ENCODE measurements around the gene ERMP1. TPM values are rescaled to one million over a fixed set of nuclear protein-coding genes. Genes with fewer than 3 reads are reported as not detected.
A peak's percentile ranks its signal among the peaks of the same experiment; 100 is the strongest.

Gene ERMP1
- total RNA-seq, 5 donors from 2014 or later (not counting 1 experiment from before 2014, with no cell fraction given): 12.1 to 23.5 (median 17.7) TPM

DNA sequence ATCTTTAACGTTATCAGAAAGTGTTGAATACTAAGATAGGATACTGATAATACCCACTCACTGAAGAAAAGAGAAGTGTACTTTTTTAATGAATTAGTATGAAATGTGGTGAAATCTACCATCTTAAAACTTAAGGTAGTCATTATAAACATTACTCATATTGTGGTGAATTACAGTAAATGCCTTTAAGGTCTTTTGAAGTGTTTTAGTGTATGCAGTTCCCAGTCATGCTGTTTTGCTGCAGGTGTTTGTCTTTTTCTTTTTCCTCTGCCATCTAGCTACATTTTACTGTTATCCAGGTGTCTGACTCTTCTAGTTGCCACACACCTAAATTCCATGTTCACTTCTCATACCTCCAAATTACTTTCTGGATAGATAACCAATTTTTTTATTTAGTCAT lies 72.6 kb downstream of the ERMP1 start:
- ATAC-seq (replicated peaks in 1 of 4) (no peak), DNase-seq (no peak)
- Histone ChIP-seq H3K9me3 (no peaks in the 10 kb centered on the region), H3K27ac (ENCODE audit: low read length) (no peak overlapping the region), H3K27me3 (replicated peaks in 1 of 2; ENCODE audit: control insufficient read depth in 2 of 2, extremely low read depth in 1 of 2, insufficient read depth in 2 of 2, low read length in 1 of 2) (no peaks in the 10 kb centered on the region), H3K36me3 (ENCODE audit: control insufficient read depth in 2 of 2, extremely low read depth in 1 of 2, insufficient read depth in 1 of 2, low read length in 1 of 2) (peaks cover 0 to 32% of the 10 kb centered on the region in 2 donors), H3K4me3 (ENCODE audit: control insufficient read depth in 1 of 2, extremely low read depth in 1 of 2, low read length in 1 of 2) (no peak overlapping the region), H3K4me1 (ENCODE audit: control insufficient read depth in 1 of 2, extremely low read depth in 1 of 2, insufficient read depth in 2 of 2, low read length in 2 of 2) (peaks cover 0 to 5% of the 10 kb centered on the region in 2 experiments)
- no CpG with 5 or more reads among the region's 1 CpG for WGBS (ENCODE audit: insufficient coverage)
- Mint-ChIP-seq H3K27ac (peak overlapping the region in 1 of 2 donors; percentile 50), H3K4me1 (peaks cover 6 to 16% (median 15%) of the 10 kb centered on the region in 3 donors), H3K9me3 (no peaks in the 10 kb centered on the region), H3K27me3 (no peaks in the 10 kb centered on the region), H3K36me3 (peaks cover 46% of the 10 kb centered on the region), H3K4me3 (no peak overlapping the region)
- CTCF ChIA-PET: no interaction called here
- POLR2A ChIA-PET: no interaction called here

DNA sequence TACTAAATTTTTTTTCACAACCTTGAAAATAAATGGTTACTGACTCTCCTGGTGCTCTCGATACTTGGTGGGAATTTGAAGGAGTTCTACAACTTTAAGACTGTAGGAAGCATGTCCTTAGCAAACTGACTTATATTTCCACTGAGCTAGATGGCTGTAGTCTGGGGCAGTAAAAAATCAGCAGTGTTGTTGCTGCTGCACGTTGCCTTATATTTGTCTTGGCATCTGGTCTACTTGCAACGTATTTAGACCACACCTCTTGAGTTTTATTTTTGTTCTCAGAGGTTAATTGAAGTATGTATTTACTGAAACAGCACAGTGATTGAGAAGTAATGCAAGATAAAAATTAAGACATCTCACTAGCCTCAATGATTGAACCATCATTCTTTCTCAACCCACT lies 76.3 kb downstream of the ERMP1 start:
- ATAC-seq (replicated peaks in 1 of 4) (no peak), DNase-seq (no peak)
- Histone ChIP-seq H3K4me1 (ENCODE audit: control insufficient read depth in 1 of 2, extremely low read depth in 1 of 2, insufficient read depth in 2 of 2, low read length in 2 of 2) (no peaks in the 10 kb centered on the region), H3K27me3 (replicated peaks in 1 of 2; ENCODE audit: control insufficient read depth in 2 of 2, extremely low read depth in 1 of 2, insufficient read depth in 2 of 2, low read length in 1 of 2) (no peaks in the 10 kb centered on the region), H3K27ac (ENCODE audit: low read length) (no peak overlapping the region), H3K9me3 (no peaks in the 10 kb centered on the region), H3K4me3 (ENCODE audit: control insufficient read depth in 1 of 2, extremely low read depth in 1 of 2, low read length in 1 of 2) (no peak overlapping the region), H3K36me3 (ENCODE audit: control insufficient read depth in 2 of 2, extremely low read depth in 1 of 2, insufficient read depth in 1 of 2, low read length in 1 of 2) (peaks cover 0 to 12% of the 10 kb centered on the region in 2 donors)
- Mint-ChIP-seq H3K27me3 (no peaks in the 10 kb centered on the region), H3K27ac (no peak overlapping the region), H3K36me3 (peaks cover 38% of the 10 kb centered on the region), H3K4me1 (peaks cover 0 to 9% (median 9%) of the 10 kb centered on the region in 3 donors), H3K4me3 (no peak overlapping the region), H3K9me3 (no peaks in the 10 kb centered on the region)
- CTCF ChIA-PET: no interaction called here
- WGBS (ENCODE audit: insufficient coverage): no CpG with 5 or more reads among the region's 3 CpGs
- POLR2A ChIA-PET: interaction anchor here in 1 of 2 donors (0.6 to 0.7 kb wide), 3 partner anchors 14 to 316 kb away, joined by 5 to 10 read pairs (median 8); no protein-coding TSS in a partner anchor

DNA sequence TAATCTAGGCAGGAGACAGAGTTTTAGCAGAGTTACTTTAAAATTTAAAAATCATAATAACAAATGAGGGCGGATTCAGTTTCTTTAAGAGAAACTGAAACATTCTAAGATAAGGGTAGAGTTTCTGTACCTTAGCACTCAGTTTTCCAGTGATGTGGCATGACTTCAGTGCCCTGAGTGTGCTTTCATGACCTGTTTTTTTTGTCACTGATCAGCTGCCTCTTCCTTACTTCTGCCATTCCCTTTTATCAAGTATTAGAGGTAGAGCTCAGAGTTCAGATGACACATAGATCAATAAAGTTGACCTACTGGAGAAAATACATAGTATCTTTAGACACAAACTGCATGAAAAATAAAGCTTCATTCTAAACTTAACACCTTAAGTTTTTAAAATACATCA lies 82.3 kb downstream of the ERMP1 start:
- ATAC-seq (replicated peaks in 1 of 4): no peak
- no peaks in the 10 kb centered on the region for H3K27me3 ChIP-seq (replicated peaks in 1 of 2; ENCODE audit: control insufficient read depth in 2 of 2, extremely low read depth in 1 of 2, insufficient read depth in 2 of 2, low read length in 1 of 2)
- H3K36me3 ChIP-seq (ENCODE audit: control insufficient read depth in 2 of 2, extremely low read depth in 1 of 2, insufficient read depth in 1 of 2, low read length in 1 of 2): peaks cover 0 to 22% of the 10 kb centered on the region in 2 donors
- H3K27ac Mint-ChIP-seq: peak overlapping the region in 1 of 2 donors; percentile 10
- DNase-seq: no peak
- H3K4me1 ChIP-seq (ENCODE audit: control insufficient read depth in 1 of 2, extremely low read depth in 1 of 2, insufficient read depth in 2 of 2, low read length in 2 of 2): no peaks in the 10 kb centered on the region
- ChIA-PET CTCF (no interaction called here), POLR2A (interaction anchor here in 1 of 2 donors (0.5 kb wide), 1 partner anchor 54 kb away, joined by 3 read pairs; no protein-coding TSS in a partner anchor)
- H3K4me1 Mint-ChIP-seq: peaks cover 7 to 11% (median 8%) of the 10 kb centered on the region in 3 donors
- no peak overlapping the region for H3K27ac ChIP-seq (ENCODE audit: low read length)
- no peak overlapping the region for H3K4me3 ChIP-seq (ENCODE audit: control insufficient read depth in 1 of 2, extremely low read depth in 1 of 2, low read length in 1 of 2)
- H3K9me3 ChIP-seq: no peaks in the 10 kb centered on the region
- H3K36me3 Mint-ChIP-seq: peaks cover 44% of the 10 kb centered on the region
- no peaks in the 10 kb centered on the region for H3K27me3 Mint-ChIP-seq
- H3K9me3 Mint-ChIP-seq: peaks cover 0 to 4% (median 0%) of the 10 kb centered on the region in 3 donors
- WGBS (ENCODE audit: insufficient coverage): no CpG with 5 or more reads among the region's 1 CpG
- H3K4me3 Mint-ChIP-seq: no peak overlapping the region

DNA sequence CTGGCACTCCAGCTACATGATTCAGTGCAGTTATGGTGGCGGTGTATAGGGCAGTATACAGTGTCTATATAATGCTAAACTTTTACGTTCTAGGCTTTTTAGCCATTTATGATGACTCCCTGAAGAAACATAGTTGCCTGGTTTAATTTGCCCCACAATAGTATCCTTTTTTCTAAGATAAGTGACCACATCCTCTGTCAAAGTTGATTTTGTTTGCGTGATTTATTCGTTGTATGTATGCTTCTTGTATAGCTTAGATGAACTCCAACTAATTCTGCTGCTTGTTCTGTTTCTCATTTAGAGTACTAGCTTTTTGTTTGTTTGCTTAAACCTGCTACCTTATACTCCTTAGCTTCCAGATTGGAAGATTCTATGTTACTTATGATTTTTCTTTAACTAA lies 83.6 kb downstream of the ERMP1 start:
- Mint-ChIP-seq H3K9me3 (peaks cover 0 to 4% (median 0%) of the 10 kb centered on the region in 3 donors), H3K27ac (no peak overlapping the region), H3K4me1 (peaks cover 7 to 11% (median 8%) of the 10 kb centered on the region in 3 donors), H3K4me3 (no peak overlapping the region), H3K27me3 (no peaks in the 10 kb centered on the region), H3K36me3 (peaks cover 54% of the 10 kb centered on the region)
- no peak for ATAC-seq (replicated peaks in 1 of 4)
- Histone ChIP-seq H3K27me3 (replicated peaks in 1 of 2; ENCODE audit: control insufficient read depth in 2 of 2, extremely low read depth in 1 of 2, insufficient read depth in 2 of 2, low read length in 1 of 2) (no peaks in the 10 kb centered on the region), H3K9me3 (no peaks in the 10 kb centered on the region), H3K4me1 (ENCODE audit: control insufficient read depth in 1 of 2, extremely low read depth in 1 of 2, insufficient read depth in 2 of 2, low read length in 2 of 2) (no peaks in the 10 kb centered on the region), H3K4me3 (ENCODE audit: control insufficient read depth in 1 of 2, extremely low read depth in 1 of 2, low read length in 1 of 2) (no peak overlapping the region), H3K36me3 (ENCODE audit: control insufficient read depth in 2 of 2, extremely low read depth in 1 of 2, insufficient read depth in 1 of 2, low read length in 1 of 2) (peaks cover 0 to 29% of the 10 kb centered on the region in 2 donors), H3K27ac (ENCODE audit: low read length) (no peak overlapping the region)
- no peak for DNase-seq
- CTCF ChIA-PET: no interaction called here
- POLR2A ChIA-PET: no interaction called here
- no CpG with 5 or more reads among the region's 4 CpGs for WGBS (ENCODE audit: insufficient coverage)

DNA sequence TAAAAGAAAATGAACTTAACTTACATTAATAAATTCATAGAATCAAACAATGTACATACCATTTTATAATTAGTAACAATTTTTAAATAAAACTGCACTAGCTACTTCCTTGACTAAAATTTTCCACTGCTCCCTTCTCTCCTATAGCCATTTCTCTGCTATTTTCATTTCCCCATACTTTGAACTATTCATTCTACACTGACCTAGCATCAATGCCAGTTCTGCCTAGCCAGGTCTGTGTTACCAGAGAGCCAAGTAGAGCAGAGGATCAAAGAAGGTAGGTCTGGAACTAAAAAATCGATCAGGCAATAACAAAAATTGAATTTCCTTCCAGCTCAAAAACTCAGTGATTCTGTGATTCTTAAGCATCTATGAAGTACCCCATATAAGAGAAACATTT lies 84.5 kb downstream of the ERMP1 start:
- ChIA-PET POLR2A (no interaction called here), CTCF (no interaction called here)
- no peak overlapping the region for H3K27ac ChIP-seq (ENCODE audit: low read length)
- H3K4me1 ChIP-seq (ENCODE audit: control insufficient read depth in 1 of 2, extremely low read depth in 1 of 2, insufficient read depth in 2 of 2, low read length in 2 of 2): no peaks in the 10 kb centered on the region
- Mint-ChIP-seq H3K4me3 (no peak overlapping the region), H3K27ac (peak overlapping the region in 1 of 2 donors; percentile 11), H3K36me3 (peaks cover 55% of the 10 kb centered on the region), H3K27me3 (no peaks in the 10 kb centered on the region), H3K4me1 (peaks cover 7 to 11% (median 8%) of the 10 kb centered on the region in 3 donors), H3K9me3 (peaks cover 0 to 4% (median 0%) of the 10 kb centered on the region in 3 donors)
- DNase-seq (no peak), ATAC-seq (replicated peaks in 1 of 4) (no peak)
- no peak overlapping the region for H3K4me3 ChIP-seq (ENCODE audit: control insufficient read depth in 1 of 2, extremely low read depth in 1 of 2, low read length in 1 of 2)
- H3K9me3 ChIP-seq: no peaks in the 10 kb centered on the region
- no peaks in the 10 kb centered on the region for H3K27me3 ChIP-seq (replicated peaks in 1 of 2; ENCODE audit: control insufficient read depth in 2 of 2, extremely low read depth in 1 of 2, insufficient read depth in 2 of 2, low read length in 1 of 2)
- peaks cover 0 to 32% of the 10 kb centered on the region in 2 donors for H3K36me3 ChIP-seq (ENCODE audit: control insufficient read depth in 2 of 2, extremely low read depth in 1 of 2, insufficient read depth in 1 of 2, low read length in 1 of 2)
- WGBS (ENCODE audit: insufficient coverage): no CpG with 5 or more reads among the region's 1 CpG

DNA sequence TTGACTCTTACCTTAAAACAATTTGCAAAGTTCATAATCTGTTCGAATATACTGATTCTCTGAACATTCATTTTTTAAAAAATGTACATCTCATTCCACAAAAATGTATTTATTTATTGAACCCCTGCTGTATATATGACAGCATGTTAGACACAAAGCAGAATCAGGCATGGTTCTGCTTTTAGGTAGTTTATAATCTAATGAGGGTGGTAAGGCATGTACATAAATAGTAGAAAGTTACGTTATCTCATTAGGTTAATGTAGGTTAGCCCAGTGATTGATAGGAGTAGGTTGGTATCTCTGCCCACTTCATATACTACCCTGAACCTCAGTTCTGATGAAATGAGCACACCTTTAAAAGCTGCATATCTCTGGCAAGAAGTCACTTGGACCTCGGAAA lies 89.8 kb downstream of the ERMP1 start:
- Mint-ChIP-seq H3K36me3 (peaks cover 69% of the 10 kb centered on the region), H3K27ac (no peak overlapping the region), H3K9me3 (peaks cover 0 to under 1% (median 0%) of the 10 kb centered on the region in 3 donors), H3K27me3 (no peaks in the 10 kb centered on the region), H3K4me1 (peaks cover 0 to under 1% (median 0%) of the 10 kb centered on the region in 3 donors), H3K4me3 (no peak overlapping the region)
- DNase-seq (no peak), ATAC-seq (replicated peaks in 1 of 4) (no peak)
- CTCF ChIA-PET: interaction anchor here in 1 of 2 donors (0.6 to 0.7 kb wide), 2 partner anchors 33 to 428 kb away, joined by 3 read pairs; no protein-coding TSS in a partner anchor
- Histone ChIP-seq H3K27ac (ENCODE audit: low read length) (no peak overlapping the region), H3K4me1 (ENCODE audit: control insufficient read depth in 1 of 2, extremely low read depth in 1 of 2, insufficient read depth in 2 of 2, low read length in 2 of 2) (no peaks in the 10 kb centered on the region), H3K36me3 (ENCODE audit: control insufficient read depth in 2 of 2, extremely low read depth in 1 of 2, insufficient read depth in 1 of 2, low read length in 1 of 2) (peaks cover 0 to 27% of the 10 kb centered on the region in 2 donors), H3K4me3 (ENCODE audit: control insufficient read depth in 1 of 2, extremely low read depth in 1 of 2, low read length in 1 of 2) (no peak overlapping the region), H3K27me3 (replicated peaks in 1 of 2; ENCODE audit: control insufficient read depth in 2 of 2, extremely low read depth in 1 of 2, insufficient read depth in 2 of 2, low read length in 1 of 2) (no peaks in the 10 kb centered on the region), H3K9me3 (no peaks in the 10 kb centered on the region)
- POLR2A ChIA-PET: interaction anchor here (0.6 kb wide), 2 partner anchors 13 to 1356 kb away, joined by 5 read pairs; no protein-coding TSS in a partner anchor
- no CpG with 5 or more reads among the region's 3 CpGs for WGBS (ENCODE audit: insufficient coverage)

Data from T-cell (primary cell).